HS-27A (cell line): ENCODE measurements around the gene VSIG10L2.
"Not testable (repeated sequence)": the region's sequence is repeated elsewhere in the genome, so short reads cannot be mapped to it uniquely, and the experiment has no call there.

Source experiments
- DNase-seq: peaks from one replicate; pipeline ENCODE4 v3.0.0-alpha.2; 2012; ENCODE audit warnings: low read depth, missing footprints

VSIG10L2 gene

GRCh38 chr11:125945797-125946520 lies at the start of gene VSIG10L2:
Gene VSIG10L2, plus strand, starts transcription at chr11:125946044. Its CDS starts 12 bp downstream, at chr11:125946056.
- no peak for DNase-seq

GRCh38 chr11:125901872-125902271 lies 44.0 kb upstream of the VSIG10L2 start:
- DNase-seq = no peak

- no peak for DNase-seq
Observed at GRCh38 chr11:125902277-125902926, 43.4 kb upstream of the VSIG10L2 start.

GRCh38 chr11:125902927-125903710 lies 42.7 kb upstream of the VSIG10L2 start, which contains the start of gene PUS3:
Gene PUS3, minus strand, starts transcription at chr11:125903206. Its CDS starts 6,922 bp downstream, at chr11:125896284.
- no peak for DNase-seq

- no peak for DNase-seq
Observed at GRCh38 chr11:125903711-125904659, 41.9 kb upstream of the VSIG10L2 start, which contains the start of gene DDX25. Gene DDX25, plus strand, starts transcription at chr11:125904508. Its CDS starts 10 bp downstream, at chr11:125904518.

GRCh38 chr11:125904678-125905077 lies 41.2 kb upstream of the VSIG10L2 start:
- no peak for DNase-seq

- no peak for DNase-seq
Observed at GRCh38 chr11:125910226-125910849, 35.5 kb upstream of the VSIG10L2 start.

GRCh38 chr11:125914601-125915000 lies 31.2 kb upstream of the VSIG10L2 start:
- not testable (repeated sequence) for DNase-seq

GRCh38 chr11:125916683-125917347 lies 29.0 kb upstream of the VSIG10L2 start:
- no peak for DNase-seq

GRCh38 chr11:125918140-125918840 lies 27.6 kb upstream of the VSIG10L2 start:
- no peak for DNase-seq

GRCh38 chr11:125921042-125921441 lies 24.8 kb upstream of the VSIG10L2 start:
- no peak for DNase-seq

GRCh38 chr11:125922156-125922555 lies 23.7 kb upstream of the VSIG10L2 start:
- DNase-seq = no peak

GRCh38 chr11:125923012-125923579 lies 22.7 kb upstream of the VSIG10L2 start:
- DNase-seq = no peak

- no peak for DNase-seq
Observed at GRCh38 chr11:125923633-125924032, 22.2 kb upstream of the VSIG10L2 start.

- no peak for DNase-seq
Observed at GRCh38 chr11:125924384-125925007, 21.3 kb upstream of the VSIG10L2 start.

- no peak for DNase-seq
Observed at GRCh38 chr11:125925247-125925740, 20.6 kb upstream of the VSIG10L2 start.

GRCh38 chr11:125925804-125926203 lies 20.0 kb upstream of the VSIG10L2 start:
- no peak for DNase-seq

GRCh38 chr11:125926682-125927081 lies 19.2 kb upstream of the VSIG10L2 start:
- DNase-seq = no peak
